HepG2 (cell line): ENCODE data around the gene CRYZL1. TPM values are rescaled to one million over a fixed set of nuclear protein-coding genes. Genes with fewer than 3 reads are reported as not detected.

Experiments
- DBP ChIP-seq: sonication (generic); formaldehyde crosslinking; IDR thresholded peaks from 2 replicates; pipeline ENCODE4 v1.4.0; 2020; ENCODE audit warnings: missing genetic modification reagents; ENCODE audit errors: not compliant biosample characterization
- EZH2 ChIP-seq: conservative IDR thresholded peaks from 2 replicates; pipeline ENCODE4 v1.6.1; 2012; ENCODE audit warnings: mild to moderate bottlenecking, low read depth, low read length, moderate library complexity
- HOXA5 ChIP-seq: sonication (generic); formaldehyde crosslinking; IDR thresholded peaks from 2 replicates; pipeline ENCODE4 v1.4.0; 2020; ENCODE audit warnings: missing genetic modification reagents
- HOXA9 ChIP-seq: sonication (generic); formaldehyde crosslinking; IDR thresholded peaks from 2 replicates; pipeline ENCODE4 v1.8.1; 2022; ENCODE audit warnings: missing genetic modification reagents, mild to moderate bottlenecking, moderate library complexity, borderline replicate concordance
- KDM4B ChIP-seq: sonication (generic); formaldehyde crosslinking; IDR thresholded peaks from 2 replicates; pipeline ENCODE4 v1.4.0; 2020; ENCODE audit warnings: missing genetic modification reagents
- KLF11 ChIP-seq: IDR thresholded peaks from 2 replicates; pipeline ENCODE4 v1.6.1; 2016; ENCODE audit warnings: missing compliant biosample characterization
- LCORL ChIP-seq, 2 experiments: fragments of 450-650 bp in 1 of 2; sonication (generic) in 1 of 2; formaldehyde crosslinking in 1 of 2; IDR thresholded peaks; 2 replicates each; pipeline versions ENCODE4 v1.5.0 to v1.6.1; 2017 to 2020; ENCODE audit warnings: antibody characterized with exemption in 1 of 2, missing genetic modification reagents in 1 of 2
- MAFK ChIP-seq, 2 experiments: IDR thresholded peaks in 1 of 2; conservative IDR thresholded peaks in 1 of 2; 2 replicates each; pipeline ENCODE4 v1.6.1; 2011; ENCODE audit warnings: improper control_type of control experiment in 2 of 2, low read length in 2 of 2
- NFE2L1 ChIP-seq: sonication (generic); formaldehyde crosslinking; IDR thresholded peaks from 2 replicates; pipeline ENCODE4 v1.4.0; 2020; ENCODE audit warnings: missing genetic modification reagents, mild to moderate bottlenecking, borderline replicate concordance
- RAD21 ChIP-seq: fragments of 450-650 bp; formaldehyde crosslinking; IDR thresholded peaks from 2 replicates; pipeline ENCODE4 v1.5.0; 2020; ENCODE audit warnings: mild to moderate bottlenecking
- REL ChIP-seq: sonication (generic); formaldehyde crosslinking; conservative IDR thresholded peaks from 2 replicates; pipeline ENCODE4 v1.8.0; 2022; ENCODE audit warnings: mild to moderate bottlenecking, missing genetic modification reagents, moderate library complexity
- REXO4 ChIP-seq: sonication (generic); formaldehyde crosslinking; IDR thresholded peaks from 2 replicates; pipeline ENCODE4 v1.8.0; 2022; ENCODE audit warnings: missing genetic modification reagents, mild to moderate bottlenecking, borderline replicate concordance
- THAP8 ChIP-seq: sonication (generic); formaldehyde crosslinking; IDR thresholded peaks from 2 replicates; pipeline ENCODE4 v1.5.1; 2020; ENCODE audit warnings: missing genetic modification reagents, mild to moderate bottlenecking, borderline replicate concordance
- ZFY ChIP-seq: sonication (generic); formaldehyde crosslinking; IDR thresholded peaks from 2 replicates; pipeline ENCODE4 v1.4.0; 2020; ENCODE audit warnings: missing genetic modification reagents
- ZFYVE20 ChIP-seq: sonication (generic); formaldehyde crosslinking; IDR thresholded peaks from 2 replicates; pipeline ENCODE4 v1.8.0; 2023; ENCODE audit warnings: low read depth, mild to moderate bottlenecking, moderate library complexity, missing genetic modification reagents, borderline replicate concordance
- ZNF136 ChIP-seq: sonication (generic); formaldehyde crosslinking; IDR thresholded peaks from 2 replicates; pipeline ENCODE4 v1.8.1; 2022; ENCODE audit warnings: low read depth, mild to moderate bottlenecking, moderate library complexity, missing genetic modification reagents
- ZNF235 ChIP-seq: sonication (generic); formaldehyde crosslinking; IDR thresholded peaks from 2 replicates; pipeline ENCODE4 v1.8.1; 2023; ENCODE audit warnings: mild to moderate bottlenecking, missing genetic modification reagents, borderline replicate concordance
- ZNF672 ChIP-seq: sonication (generic); formaldehyde crosslinking; IDR thresholded peaks from 2 replicates; pipeline ENCODE4 v1.8.1; 2022; ENCODE audit warnings: missing genetic modification reagents
- ZNF7 ChIP-seq: IDR thresholded peaks from 2 replicates; pipeline ENCODE4 v1.6.1; 2016; ENCODE audit warnings: missing biosample characterization, missing genetic modification reagents
- polyA plus RNA-seq, 8 experiments: library from polyadenylated mRNA; depleted of rRNA in 3 of 8; stranded (reverse) in 7 of 8; unstranded in 1 of 8; fragments of >200 nt; fragmentation: Illumina TruSeq in 4 of 8; extraction: Trizol in 4 of 8; gene quantifications; 2 replicates each; pipeline versions ENCODE4 v1.2.1 to v1.2.3, GENCODE V29; 2011 to 2016; ENCODE audit warnings: low read depth in 4 of 8, missing spikeins in 1 of 8, mixed read lengths in 1 of 8; ENCODE audit not compliant: insufficient read depth in 1 of 8
- total RNA-seq, 5 experiments: library from RNA; depleted of rRNA; stranded (reverse); fragments of >200 nt; fragmentation: Illumina TruSeq; extraction: Trizol; gene quantifications; 2 replicates each; pipeline ENCODE4 v1.2.3, GENCODE V29; 2016; ENCODE audit warnings: low read depth in 1 of 5
- TF ChIP-seq, protein P1 (sequence below): sonication (generic); formaldehyde crosslinking; IDR thresholded peaks from 2 replicates; pipeline ENCODE4 v1.4.0; 2020; ENCODE audit warnings: missing genetic modification reagents
- TF ChIP-seq, protein P2 (sequence below): sonication (generic); formaldehyde crosslinking; IDR thresholded peaks from 2 replicates; pipeline ENCODE4 v1.4.0; 2020; ENCODE audit warnings: mild to moderate bottlenecking, missing genetic modification reagents
- TF ChIP-seq, protein P3 (sequence below): sonication (generic); formaldehyde crosslinking; IDR thresholded peaks from 2 replicates; pipeline ENCODE4 v1.5.0; 2020; ENCODE audit warnings: missing genetic modification reagents

The CRYZL1 gene
- total and polyA plus RNA-seq, 2 of the 13 experiments (the other 11 are each of a cell fraction or from before 2014, with no cell fraction given), result 20.3 to 27.7 TPM

GRCh38 chr21:33642027-33642895, 720 bp upstream of the CRYZL1 start, which contains the start of gene ITSN1 (continued):
- no peak for TF ChIP-seq ZFY (CRISPR knock-in tag)
- TF ChIP-seq NFE2L1 (CRISPR knock-in tag), result no peak
- TF ChIP-seq, protein P1, sequence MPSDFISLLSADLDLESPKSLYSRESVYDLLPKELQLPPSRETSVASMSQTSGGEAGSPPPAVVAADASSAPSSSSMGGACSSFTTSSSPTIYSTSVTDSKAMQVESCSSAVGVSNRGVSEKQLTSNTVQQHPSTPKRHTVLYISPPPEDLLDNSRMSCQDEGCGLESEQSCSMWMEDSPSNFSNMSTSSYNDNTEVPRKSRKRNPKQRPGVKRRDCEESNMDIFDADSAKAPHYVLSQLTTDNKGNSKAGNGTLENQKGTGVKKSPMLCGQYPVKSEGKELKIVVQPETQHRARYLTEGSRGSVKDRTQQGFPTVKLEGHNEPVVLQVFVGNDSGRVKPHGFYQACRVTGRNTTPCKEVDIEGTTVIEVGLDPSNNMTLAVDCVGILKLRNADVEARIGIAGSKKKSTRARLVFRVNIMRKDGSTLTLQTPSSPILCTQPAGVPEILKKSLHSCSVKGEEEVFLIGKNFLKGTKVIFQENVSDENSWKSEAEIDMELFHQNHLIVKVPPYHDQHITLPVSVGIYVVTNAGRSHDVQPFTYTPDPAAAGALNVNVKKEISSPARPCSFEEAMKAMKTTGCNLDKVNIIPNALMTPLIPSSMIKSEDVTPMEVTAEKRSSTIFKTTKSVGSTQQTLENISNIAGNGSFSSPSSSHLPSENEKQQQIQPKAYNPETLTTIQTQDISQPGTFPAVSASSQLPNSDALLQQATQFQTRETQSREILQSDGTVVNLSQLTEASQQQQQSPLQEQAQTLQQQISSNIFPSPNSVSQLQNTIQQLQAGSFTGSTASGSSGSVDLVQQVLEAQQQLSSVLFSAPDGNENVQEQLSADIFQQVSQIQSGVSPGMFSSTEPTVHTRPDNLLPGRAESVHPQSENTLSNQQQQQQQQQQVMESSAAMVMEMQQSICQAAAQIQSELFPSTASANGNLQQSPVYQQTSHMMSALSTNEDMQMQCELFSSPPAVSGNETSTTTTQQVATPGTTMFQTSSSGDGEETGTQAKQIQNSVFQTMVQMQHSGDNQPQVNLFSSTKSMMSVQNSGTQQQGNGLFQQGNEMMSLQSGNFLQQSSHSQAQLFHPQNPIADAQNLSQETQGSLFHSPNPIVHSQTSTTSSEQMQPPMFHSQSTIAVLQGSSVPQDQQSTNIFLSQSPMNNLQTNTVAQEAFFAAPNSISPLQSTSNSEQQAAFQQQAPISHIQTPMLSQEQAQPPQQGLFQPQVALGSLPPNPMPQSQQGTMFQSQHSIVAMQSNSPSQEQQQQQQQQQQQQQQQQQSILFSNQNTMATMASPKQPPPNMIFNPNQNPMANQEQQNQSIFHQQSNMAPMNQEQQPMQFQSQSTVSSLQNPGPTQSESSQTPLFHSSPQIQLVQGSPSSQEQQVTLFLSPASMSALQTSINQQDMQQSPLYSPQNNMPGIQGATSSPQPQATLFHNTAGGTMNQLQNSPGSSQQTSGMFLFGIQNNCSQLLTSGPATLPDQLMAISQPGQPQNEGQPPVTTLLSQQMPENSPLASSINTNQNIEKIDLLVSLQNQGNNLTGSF (CRISPR knock-in tag), result no peak
- no peak for TF ChIP-seq ZNF672 (CRISPR knock-in tag)
- no peak for TF ChIP-seq ZNF235
- TF ChIP-seq EZH2, result no peak
- TF ChIP-seq REL (CRISPR knock-in tag), result no peak
- TF ChIP-seq THAP8 (CRISPR knock-in tag), result no peak
- TF ChIP-seq KLF11, result 0 out of 2 replicates have a peak, but pooled peaks have one; percentile 15
- TF ChIP-seq, protein P2, sequence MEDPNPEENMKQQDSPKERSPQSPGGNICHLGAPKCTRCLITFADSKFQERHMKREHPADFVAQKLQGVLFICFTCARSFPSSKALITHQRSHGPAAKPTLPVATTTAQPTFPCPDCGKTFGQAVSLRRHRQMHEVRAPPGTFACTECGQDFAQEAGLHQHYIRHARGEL (CRISPR knock-in tag), result no peak
- TF ChIP-seq HOXA5 (CRISPR knock-in tag), result no peak; the same call in 1 of the 2 replicates
- TF ChIP-seq MAFK (conservative IDR thresholded peaks at IDR 0.05 in 1 of 2, IDR thresholded peaks at IDR 0.05 in 1 of 2; ENCODE audit: low read length in 2 of 2), result no peak
- no peak for TF ChIP-seq KDM4B (CRISPR knock-in tag)
- TF ChIP-seq REXO4 (CRISPR knock-in tag), result no peak
- no peak for TF ChIP-seq ZFYVE20 (CRISPR knock-in tag)
- no peak for TF ChIP-seq DBP
- no peak for TF ChIP-seq ZNF136 (CRISPR knock-in tag)
- no peak for TF ChIP-seq ZNF7 (CRISPR knock-in tag)
- no peak; the same call in 1 of the 2 replicates for TF ChIP-seq HOXA9 (CRISPR knock-in tag)
- TF ChIP-seq RAD21 (CRISPR knock-in tag), result peak; percentile 22
- TF ChIP-seq, protein P3, sequence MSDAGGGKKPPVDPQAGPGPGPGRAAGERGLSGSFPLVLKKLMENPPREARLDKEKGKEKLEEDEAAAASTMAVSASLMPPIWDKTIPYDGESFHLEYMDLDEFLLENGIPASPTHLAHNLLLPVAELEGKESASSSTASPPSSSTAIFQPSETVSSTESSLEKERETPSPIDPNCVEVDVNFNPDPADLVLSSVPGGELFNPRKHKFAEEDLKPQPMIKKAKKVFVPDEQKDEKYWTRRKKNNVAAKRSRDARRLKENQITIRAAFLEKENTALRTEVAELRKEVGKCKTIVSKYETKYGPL (CRISPR knock-in tag), result no peak
- no peak for TF ChIP-seq LCORL (IDR thresholded peaks at IDR 0.05)
- TF ChIP-seq LCORL (CRISPR knock-in tag; IDR thresholded peaks at IDR 0.05), result peak; percentile 42; the same call in 1 of the 2 replicates
